ENCODE measurements around the gene LPCAT2.

The LPCAT2 gene

GRCh38 chr16:55575496-55575895, 66.6 kb downstream of the LPCAT2 start:
- DNase-seq (ENCODE audit: extremely low read depth, low read depth) = no peak

DNA sequence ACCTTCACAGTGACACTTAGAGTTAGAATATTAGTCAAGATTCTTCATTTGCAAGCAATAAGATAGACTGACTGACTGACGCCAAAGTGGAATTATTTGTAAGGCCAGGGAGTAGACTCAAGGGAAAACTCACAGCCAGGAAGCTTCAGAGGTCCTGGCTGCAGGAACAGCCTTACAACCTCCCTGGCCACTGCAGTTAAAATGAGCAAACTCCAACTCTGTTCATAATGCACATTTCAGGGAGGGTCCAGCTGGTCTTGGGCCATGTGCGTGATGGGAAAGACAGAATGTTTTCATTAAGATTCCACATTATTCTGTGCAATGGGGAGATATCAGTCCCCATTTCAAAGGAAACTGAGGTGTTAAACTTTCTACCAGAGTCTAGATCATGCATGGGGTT, 67.5 kb downstream of the LPCAT2 start:
- DNase-seq (ENCODE audit: extremely low read depth, low read depth) = no peak
- no peak overlapping the region for H3K4me3 ChIP-seq (replicated peaks; ENCODE audit: low read depth, low read length)
- TF ChIP-seq CTCF (IDR thresholded peaks at IDR 0.05; ENCODE audit: low read depth, low read length, missing control alignments) = no peak

More at GRCh38 chr16:55575496-55575895, 66.6 kb downstream of the LPCAT2 start:
- no peak overlapping the region for H3K4me3 ChIP-seq (replicated peaks; ENCODE audit: low read depth, low read length)
- no peak for TF ChIP-seq CTCF (IDR thresholded peaks at IDR 0.05; ENCODE audit: low read depth, low read length, missing control alignments)

DNA sequence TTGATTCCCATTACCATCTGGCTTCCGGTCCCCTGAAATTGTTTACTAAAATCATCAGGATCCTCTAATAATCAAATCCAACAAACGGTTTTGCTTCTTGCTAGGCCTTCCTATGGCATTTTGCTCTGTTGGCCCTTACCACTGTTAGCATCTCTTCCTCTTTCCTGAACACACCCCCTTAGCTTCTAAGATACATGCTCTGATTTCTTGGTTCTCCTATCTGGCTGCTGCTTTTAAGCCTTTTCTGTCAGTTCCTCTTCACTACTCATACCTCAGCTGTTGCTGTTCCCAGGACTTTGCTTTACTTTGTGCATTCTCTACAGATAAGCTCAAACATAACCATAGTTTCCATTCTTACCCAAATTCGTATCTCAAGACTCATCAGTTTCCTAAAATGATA, 69.0 kb downstream of the LPCAT2 start:
- no peak for DNase-seq (ENCODE audit: extremely low read depth, low read depth)
- H3K4me3 ChIP-seq (replicated peaks; ENCODE audit: low read depth, low read length) = no peak overlapping the region
- no peak for TF ChIP-seq CTCF (IDR thresholded peaks at IDR 0.05; ENCODE audit: low read depth, low read length, missing control alignments)

GRCh38 chr16:55585631-55586030, 76.8 kb downstream of the LPCAT2 start:
- no peak for TF ChIP-seq CTCF (IDR thresholded peaks at IDR 0.05; ENCODE audit: low read depth, low read length, missing control alignments)
- H3K4me3 ChIP-seq (replicated peaks; ENCODE audit: low read depth, low read length) = no peak overlapping the region
- DNase-seq (ENCODE audit: extremely low read depth, low read depth) = no peak

GRCh38 chr16:55588799-55589198, 79.9 kb downstream of the LPCAT2 start:
- TF ChIP-seq CTCF (IDR thresholded peaks at IDR 0.05; ENCODE audit: low read depth, low read length, missing control alignments) = no peak
- no peak for DNase-seq (ENCODE audit: extremely low read depth, low read depth)
- no peak overlapping the region for H3K4me3 ChIP-seq (replicated peaks; ENCODE audit: low read depth, low read length)

GRCh38 chr16:55592306-55592705, 83.4 kb downstream of the LPCAT2 start:
- DNase-seq (ENCODE audit: extremely low read depth, low read depth) = no peak
- H3K4me3 ChIP-seq (replicated peaks; ENCODE audit: low read depth, low read length) = no peak overlapping the region
- no peak for TF ChIP-seq CTCF (IDR thresholded peaks at IDR 0.05; ENCODE audit: low read depth, low read length, missing control alignments)

- no peak for DNase-seq (ENCODE audit: extremely low read depth, low read depth)
- no peak for TF ChIP-seq CTCF (IDR thresholded peaks at IDR 0.05; ENCODE audit: low read depth, low read length, missing control alignments)
Measured at GRCh38 chr16:55597928-55598327, 89.1 kb downstream of the LPCAT2 start.

More at GRCh38 chr16:55597928-55598327, 89.1 kb downstream of the LPCAT2 start:
- H3K4me3 ChIP-seq (replicated peaks; ENCODE audit: low read depth, low read length) = no peak overlapping the region

Measured in HFF-Myc (cell line).